GM08714 (cell line): ENCODE measurements around the gene PIK3C2A.
"Not testable (repeated sequence)": the region's sequence is repeated elsewhere in the genome, so short reads cannot be mapped to it uniquely, and the experiment has no call there.

Experiments used
- H3K4me3 ChIP-seq: fragments of 200-500 bp; sonication (Bioruptor generic); 2 replicates; pipeline ENCODE4 v1.5.1; 2014; ENCODE audit warnings: mild to moderate bottlenecking, low read length, inconsistent platforms
- ZNF274 ChIP-seq: IDR thresholded peaks from 2 replicates; pipeline ENCODE4 v1.6.1; 2012; ENCODE audit warnings: mild to moderate bottlenecking, low read depth, low read length

PIK3C2A gene, protein sequence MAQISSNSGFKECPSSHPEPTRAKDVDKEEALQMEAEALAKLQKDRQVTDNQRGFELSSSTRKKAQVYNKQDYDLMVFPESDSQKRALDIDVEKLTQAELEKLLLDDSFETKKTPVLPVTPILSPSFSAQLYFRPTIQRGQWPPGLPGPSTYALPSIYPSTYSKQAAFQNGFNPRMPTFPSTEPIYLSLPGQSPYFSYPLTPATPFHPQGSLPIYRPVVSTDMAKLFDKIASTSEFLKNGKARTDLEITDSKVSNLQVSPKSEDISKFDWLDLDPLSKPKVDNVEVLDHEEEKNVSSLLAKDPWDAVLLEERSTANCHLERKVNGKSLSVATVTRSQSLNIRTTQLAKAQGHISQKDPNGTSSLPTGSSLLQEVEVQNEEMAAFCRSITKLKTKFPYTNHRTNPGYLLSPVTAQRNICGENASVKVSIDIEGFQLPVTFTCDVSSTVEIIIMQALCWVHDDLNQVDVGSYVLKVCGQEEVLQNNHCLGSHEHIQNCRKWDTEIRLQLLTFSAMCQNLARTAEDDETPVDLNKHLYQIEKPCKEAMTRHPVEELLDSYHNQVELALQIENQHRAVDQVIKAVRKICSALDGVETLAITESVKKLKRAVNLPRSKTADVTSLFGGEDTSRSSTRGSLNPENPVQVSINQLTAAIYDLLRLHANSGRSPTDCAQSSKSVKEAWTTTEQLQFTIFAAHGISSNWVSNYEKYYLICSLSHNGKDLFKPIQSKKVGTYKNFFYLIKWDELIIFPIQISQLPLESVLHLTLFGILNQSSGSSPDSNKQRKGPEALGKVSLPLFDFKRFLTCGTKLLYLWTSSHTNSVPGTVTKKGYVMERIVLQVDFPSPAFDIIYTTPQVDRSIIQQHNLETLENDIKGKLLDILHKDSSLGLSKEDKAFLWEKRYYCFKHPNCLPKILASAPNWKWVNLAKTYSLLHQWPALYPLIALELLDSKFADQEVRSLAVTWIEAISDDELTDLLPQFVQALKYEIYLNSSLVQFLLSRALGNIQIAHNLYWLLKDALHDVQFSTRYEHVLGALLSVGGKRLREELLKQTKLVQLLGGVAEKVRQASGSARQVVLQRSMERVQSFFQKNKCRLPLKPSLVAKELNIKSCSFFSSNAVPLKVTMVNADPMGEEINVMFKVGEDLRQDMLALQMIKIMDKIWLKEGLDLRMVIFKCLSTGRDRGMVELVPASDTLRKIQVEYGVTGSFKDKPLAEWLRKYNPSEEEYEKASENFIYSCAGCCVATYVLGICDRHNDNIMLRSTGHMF (N-terminal part only)

GRCh38 chr11:17207317-17208256 lies at the start of gene PIK3C2A:
PIK3C2A (minus strand) TSS chr11:17207986; CDS start chr11:17169741, 38,245 bp downstream.
- TF ChIP-seq ZNF274, result no peak
- peak within 1 kb of the TSS; percentile 68 for H3K4me3 ChIP-seq

GRCh38 chr11:17257196-17257595 lies 49.4 kb upstream of the PIK3C2A start:
- no peak for TF ChIP-seq ZNF274
- no peak overlapping the region for H3K4me3 ChIP-seq

DNA sequence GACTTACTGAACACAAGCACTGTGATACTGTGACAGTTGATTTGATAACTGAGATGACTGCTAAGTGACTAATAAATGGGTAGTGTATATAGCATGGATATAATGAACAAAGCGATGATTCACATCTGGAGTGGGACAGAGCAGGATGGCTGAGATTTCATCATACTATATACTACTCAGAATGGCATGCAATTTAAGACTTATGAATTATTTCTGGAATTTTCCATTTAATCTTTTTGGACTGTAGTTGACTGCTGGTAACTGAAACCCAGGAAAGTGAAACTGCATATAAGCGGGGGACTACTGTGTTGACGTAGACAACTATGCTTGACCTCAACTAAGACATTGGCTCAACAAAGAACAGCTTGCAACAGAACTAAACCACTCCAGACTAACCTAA lies 48.7 kb upstream of the PIK3C2A start:
- H3K4me3 ChIP-seq, result no peak overlapping the region
- no peak for TF ChIP-seq ZNF274

DNA sequence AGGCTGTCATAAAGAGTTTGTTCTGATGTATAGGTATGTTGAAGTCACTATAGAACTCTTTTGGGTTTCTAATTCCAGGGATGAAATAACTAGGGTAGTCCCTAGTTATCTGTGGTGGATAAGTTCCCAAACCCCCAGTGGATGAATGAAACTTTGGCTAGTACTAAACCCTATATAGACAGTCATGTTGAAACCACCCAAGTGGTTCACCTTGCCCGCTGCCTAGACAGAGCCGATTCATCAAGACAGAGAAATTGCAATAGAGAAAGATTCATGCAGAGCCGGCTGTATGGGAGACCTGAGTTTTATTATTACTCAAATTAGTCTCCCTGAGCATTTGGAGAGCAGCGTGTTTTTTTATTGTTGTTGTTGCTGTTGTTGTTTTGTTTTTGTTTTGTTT lies 44.9 kb upstream of the PIK3C2A start:
- TF ChIP-seq ZNF274, result no peak
- H3K4me3 ChIP-seq, result no peak overlapping the region

DNA sequence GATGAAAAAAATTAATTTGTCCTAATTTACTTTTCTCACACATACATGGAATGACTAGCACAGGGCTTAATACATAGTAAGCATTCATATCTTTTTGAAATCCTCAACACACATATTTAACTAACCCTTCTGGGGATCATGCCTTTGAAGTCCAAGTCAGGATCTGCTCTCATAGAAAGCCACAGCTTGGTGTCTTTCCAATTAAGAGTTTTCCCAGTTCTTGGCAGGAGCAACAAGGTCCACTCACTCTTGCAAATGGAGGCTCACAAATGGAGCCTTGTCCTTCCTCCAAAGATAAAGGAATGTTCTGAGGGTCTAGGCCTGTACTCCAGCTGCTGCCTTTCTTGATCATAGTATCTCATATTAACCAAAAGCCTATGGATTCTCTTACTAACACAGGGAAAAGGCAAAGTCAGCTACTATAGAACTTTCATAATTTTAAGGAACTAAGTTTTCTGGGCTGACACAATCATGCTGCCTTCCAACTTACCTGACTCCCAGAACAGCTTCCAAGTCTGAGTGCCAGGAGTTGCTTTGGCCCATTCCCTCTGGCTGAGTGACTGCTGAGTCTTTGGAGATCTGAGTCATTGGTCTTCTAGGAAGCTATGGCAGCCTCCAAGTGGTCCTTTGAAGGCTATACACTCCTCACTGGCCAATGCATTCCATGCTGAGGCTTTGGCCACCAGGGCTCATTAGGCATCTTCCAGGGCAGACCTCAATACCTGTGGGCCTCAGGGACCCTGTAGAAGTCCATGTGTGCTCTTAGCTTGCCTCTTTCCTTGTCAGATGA lies 43.0 kb upstream of the PIK3C2A start:
- TF ChIP-seq ZNF274, result no peak
- no peak overlapping the region for H3K4me3 ChIP-seq

DNA sequence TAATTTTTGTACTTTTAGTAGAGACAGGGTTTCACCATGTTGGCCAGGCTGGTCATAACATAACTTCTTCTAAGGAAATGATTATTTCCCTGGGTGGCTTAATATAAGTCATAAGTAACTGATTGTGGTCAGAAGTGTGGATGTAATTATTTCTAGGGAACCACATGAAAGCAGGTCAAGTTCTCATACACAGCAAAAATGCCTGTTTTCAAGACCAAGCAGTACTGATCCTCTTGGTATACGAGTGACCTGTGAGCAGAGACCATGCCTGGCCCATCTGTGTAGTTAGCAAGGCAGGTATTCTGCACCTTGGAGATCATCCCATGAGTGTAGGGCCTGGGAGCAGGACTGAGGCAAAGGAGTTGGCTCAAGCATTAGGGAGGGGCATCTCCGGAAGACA lies 36.3 kb upstream of the PIK3C2A start:
- TF ChIP-seq ZNF274, result no peak
- H3K4me3 ChIP-seq, result no peak overlapping the region

DNA sequence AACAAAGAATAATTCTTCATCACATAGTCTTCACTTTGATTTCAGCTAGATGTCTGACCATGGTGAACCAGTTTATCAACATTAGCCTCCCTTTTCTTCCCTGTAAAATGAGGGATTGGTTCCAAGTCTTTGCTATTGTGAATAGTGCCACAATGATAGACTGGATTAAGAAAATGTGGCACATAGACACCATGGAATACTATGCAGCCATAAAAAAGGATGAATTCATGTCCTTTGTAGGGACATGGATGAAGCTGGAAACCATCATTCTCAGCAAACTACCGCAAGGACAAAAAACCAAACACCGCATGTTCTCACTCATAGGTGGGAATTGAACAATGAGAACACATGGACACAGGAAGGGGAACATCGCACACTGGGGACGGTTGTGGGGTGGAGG lies 35.2 kb upstream of the PIK3C2A start:
- not testable (repeated sequence) for H3K4me3 ChIP-seq

DNA sequence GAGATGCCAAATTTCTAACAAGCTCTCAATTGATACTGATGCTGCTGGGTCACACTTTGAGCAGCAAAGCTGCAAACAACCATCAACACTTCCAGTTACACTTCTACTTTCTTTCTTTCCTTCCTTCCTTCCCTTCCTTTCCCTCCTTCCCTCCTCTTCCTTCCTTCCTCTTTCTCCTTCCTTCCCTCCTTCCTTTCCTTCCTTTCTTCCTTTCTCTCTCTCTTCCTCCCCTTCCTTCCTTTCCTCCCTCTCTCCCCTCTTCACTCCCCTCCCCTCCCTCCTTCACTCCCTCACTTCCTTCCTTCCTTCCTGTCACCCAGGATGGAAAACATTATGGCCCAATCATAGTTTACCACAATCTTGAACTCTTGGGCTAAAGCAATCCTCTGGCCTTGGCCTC lies 33.0 kb upstream of the PIK3C2A start:
- TF ChIP-seq ZNF274, result no peak

GRCh38 chr11:17239927-17240326 lies 32.1 kb upstream of the PIK3C2A start:
- not testable (repeated sequence) for H3K4me3 ChIP-seq

More for the DNA sequence above, 33.0 kb upstream of the PIK3C2A start:
- no peak overlapping the region for H3K4me3 ChIP-seq

DNA sequence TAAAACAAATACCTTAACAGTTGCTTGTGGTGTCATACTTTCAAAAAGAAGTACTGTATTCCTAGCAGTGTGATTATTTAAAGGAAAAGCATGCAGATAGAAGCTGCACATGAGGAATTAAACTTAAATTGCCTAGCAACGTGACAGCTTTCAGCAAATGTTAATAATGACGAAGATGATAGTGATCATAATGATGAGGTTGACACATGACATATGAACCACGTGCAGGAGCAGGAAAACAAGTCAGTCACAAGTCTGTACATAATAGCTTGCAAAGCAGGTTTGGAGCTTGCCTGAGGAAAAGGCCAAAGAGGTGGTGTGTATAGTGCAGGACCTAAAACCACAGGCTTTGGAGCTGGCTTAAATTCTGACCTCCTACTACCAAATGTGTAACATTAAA lies 30.6 kb upstream of the PIK3C2A start:
- TF ChIP-seq ZNF274, result no peak
- H3K4me3 ChIP-seq, result no peak overlapping the region

DNA sequence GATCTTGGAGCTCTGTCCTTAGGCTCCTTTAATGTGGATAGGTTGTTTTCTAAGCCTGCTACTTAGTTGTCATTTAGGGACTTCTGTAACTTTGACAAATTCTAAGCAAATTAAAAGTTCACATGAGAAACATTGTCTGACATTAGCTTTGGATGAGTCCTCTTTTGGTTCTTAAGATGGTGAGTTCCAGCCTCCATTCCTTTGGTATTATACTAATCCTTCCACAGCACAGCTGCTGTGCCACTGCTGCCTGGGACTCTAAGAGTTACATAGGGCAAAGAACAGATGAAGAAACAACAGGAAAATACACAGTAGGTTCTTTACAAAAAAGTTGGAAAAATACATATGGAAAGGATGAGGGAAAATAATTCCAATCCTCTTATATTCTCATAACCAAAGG lies 25.3 kb upstream of the PIK3C2A start:
- no peak for TF ChIP-seq ZNF274
- no peak overlapping the region for H3K4me3 ChIP-seq
